Astrocyte (in vitro differentiated cells and primary cell): Measurements from ENCODE around the gene DYNC2I2. TPM values are rescaled to one million over a fixed set of nuclear protein-coding genes. Genes with fewer than 3 reads are reported as not detected.

Source experiments
- DNase-seq: peaks from one replicate; pipeline ENCODE4 v3.0.0-alpha.2; 2010; ENCODE audit warnings: low read depth
- FAIRE-seq: peaks from 2 replicates; lab custom pipeline; 2011; peaks lifted over from hg19 to GRCh38; lab: Jason Lieb, UNC
- H2AFZ ChIP-seq: 2 replicates; pipeline ENCODE4 v1.6.0; 2012; ENCODE audit warnings: low read depth, low read length, inconsistent platforms
- H3K27ac ChIP-seq: 2 replicates; pipeline ENCODE4 v1.5.1; 2011; ENCODE audit warnings: low read depth, low read length, inconsistent platforms
- H3K27me3 ChIP-seq: 2 replicates; pipeline ENCODE4 v1.6.0; 2011; ENCODE audit warnings: low read length, inconsistent platforms; ENCODE audit not compliant: insufficient read depth
- H3K36me3 ChIP-seq: 2 replicates; pipeline ENCODE4 v1.5.1; 2011; ENCODE audit warnings: low read length, inconsistent platforms; ENCODE audit not compliant: insufficient read depth
- H3K4me1 ChIP-seq: 2 replicates; pipeline ENCODE4 v1.5.1; 2011; ENCODE audit warnings: low read length, inconsistent platforms; ENCODE audit not compliant: insufficient read depth
- H3K4me2 ChIP-seq: 2 replicates; pipeline ENCODE4 v1.6.0; 2012; ENCODE audit warnings: low read length, inconsistent platforms
- H3K4me3 ChIP-seq: 2 replicates; pipeline ENCODE4 v1.5.1; 2011; ENCODE audit warnings: low read depth, mild to moderate bottlenecking, low read length, inconsistent platforms; ENCODE audit not compliant: insufficient read depth
- H3K79me2 ChIP-seq: 2 replicates; pipeline ENCODE4 v1.6.0; 2012; ENCODE audit warnings: mild to moderate bottlenecking, low read length, inconsistent platforms; ENCODE audit not compliant: insufficient read depth
- H3K9ac ChIP-seq: 2 replicates; pipeline ENCODE4 v1.6.0; 2012; ENCODE audit warnings: mild to moderate bottlenecking, low read length, inconsistent platforms
- H3K9me3 ChIP-seq: 2 replicates; pipeline ENCODE4 v1.5.1; 2012; ENCODE audit warnings: low read depth, mild to moderate bottlenecking, low read length, inconsistent platforms; ENCODE audit not compliant: insufficient read depth
- H4K20me1 ChIP-seq: 2 replicates; pipeline ENCODE4 v1.6.0; 2012; ENCODE audit warnings: low read length, inconsistent platforms; ENCODE audit not compliant: insufficient read depth
- H3K27ac Mint-ChIP-seq: one replicate; pipeline ENCODE4 v1.8.0; 2021; ENCODE audit warnings: mild to moderate bottlenecking, mixed read lengths; ENCODE audit not compliant: unreplicated experiment
- H3K27me3 Mint-ChIP-seq: one replicate; pipeline ENCODE4 v1.8.0; 2021; ENCODE audit warnings: low read depth, mixed read lengths; ENCODE audit not compliant: unreplicated experiment
- H3K36me3 Mint-ChIP-seq: one replicate; pipeline ENCODE4 v1.8.0; 2021; ENCODE audit warnings: low read depth, mixed read lengths; ENCODE audit not compliant: unreplicated experiment
- H3K4me1 Mint-ChIP-seq: one replicate; pipeline ENCODE4 v1.8.0; 2021; ENCODE audit warnings: low read depth, mixed read lengths; ENCODE audit not compliant: unreplicated experiment
- H3K4me3 Mint-ChIP-seq: one replicate; pipeline ENCODE4 v1.8.0; 2021; ENCODE audit warnings: mild to moderate bottlenecking, moderate library complexity, mixed read lengths; ENCODE audit not compliant: unreplicated experiment
- H3K9me3 Mint-ChIP-seq: one replicate; pipeline ENCODE4 v1.8.0; 2021; ENCODE audit warnings: mild to moderate bottlenecking, mixed read lengths; ENCODE audit not compliant: unreplicated experiment
- CTCF ChIP-seq: IDR thresholded peaks from 2 replicates; pipeline ENCODE4 v1.5.1; 2011; ENCODE audit warnings: low read depth, mild to moderate bottlenecking, inconsistent platforms, low read length, moderate library complexity; ENCODE audit not compliant: insufficient read depth
- EZH2 ChIP-seq: IDR thresholded peaks from 2 replicates; pipeline ENCODE4 v1.6.1; 2012; ENCODE audit warnings: mild to moderate bottlenecking, low read length, inconsistent platforms; ENCODE audit not compliant: insufficient read depth
- total RNA-seq: library from RNA; stranded (reverse); gene quantifications from 2 replicates; pipeline ENCODE4 v1.2.1, GENCODE V29; 2021

DYNC2I2 gene
- total RNA-seq, 1 donor from 2014 or later = 20.6 TPM

- DNase-seq (no peak), FAIRE-seq (no peak)
- Histone ChIP-seq H3K79me2 (peaks cover 4% of the 10 kb centered on the region), H3K4me3 (no peak overlapping the region), H3K9ac (no peak overlapping the region), H2AFZ (no peak overlapping the region), H3K36me3 (peaks cover 86% of the 10 kb centered on the region), H4K20me1 (peaks cover 62% of the 10 kb centered on the region), H3K4me1 (no peaks in the 10 kb centered on the region), H3K27ac (no peak overlapping the region), H3K27me3 (no peaks in the 10 kb centered on the region), H3K9me3 (no peaks in the 10 kb centered on the region), H3K4me2 (no peak overlapping the region)
- Mint-ChIP-seq H3K4me3 (no peak overlapping the region), H3K9me3 (no peaks in the 10 kb centered on the region), H3K27me3 (no peaks in the 10 kb centered on the region), H3K36me3 (peaks cover 31% of the 10 kb centered on the region), H3K4me1 (peaks cover 4% of the 10 kb centered on the region), H3K27ac (no peak overlapping the region)
- no peak for TF ChIP-seq EZH2
- no peak for TF ChIP-seq CTCF
Measured at GRCh38 chr9:128610897-128611296, 45.8 kb downstream of the DYNC2I2 start.

DNA sequence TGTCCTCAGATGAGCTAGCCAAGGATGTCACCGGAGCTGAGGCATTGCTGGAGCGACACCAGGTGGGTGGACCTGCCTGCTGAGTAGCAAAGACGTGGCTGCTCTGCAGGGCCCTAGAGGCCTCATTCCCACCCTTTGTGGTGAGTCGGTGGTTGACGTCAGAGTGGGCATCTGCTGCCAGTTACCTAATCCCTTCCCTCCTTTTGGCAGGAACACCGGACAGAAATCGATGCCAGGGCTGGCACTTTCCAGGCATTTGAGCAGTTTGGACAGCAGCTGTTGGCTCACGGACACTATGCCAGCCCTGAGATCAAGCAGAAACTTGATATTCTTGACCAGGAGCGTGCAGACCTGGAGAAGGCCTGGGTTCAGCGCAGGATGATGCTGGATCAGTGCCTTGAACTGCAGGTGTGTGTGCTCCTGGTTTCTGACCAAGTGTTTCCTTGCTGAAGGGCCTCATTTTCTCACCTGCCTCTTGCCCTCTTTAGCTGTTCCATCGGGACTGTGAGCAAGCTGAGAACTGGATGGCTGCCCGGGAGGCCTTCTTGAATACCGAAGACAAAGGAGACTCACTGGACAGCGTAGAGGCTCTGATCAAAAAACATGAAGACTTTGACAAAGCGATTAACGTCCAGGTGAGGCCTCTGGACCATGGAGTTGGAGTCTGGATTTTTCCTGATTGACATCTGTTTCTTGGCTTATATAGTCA lies 48.9 kb downstream of the DYNC2I2 start:
- Histone ChIP-seq H3K4me1 (no peaks in the 10 kb centered on the region), H3K79me2 (peaks cover 4% of the 10 kb centered on the region), H4K20me1 (peaks cover 71% of the 10 kb centered on the region), H3K27me3 (no peaks in the 10 kb centered on the region), H3K27ac (peak overlapping the region; percentile 34), H2AFZ (no peak overlapping the region), H3K9ac (no peak overlapping the region), H3K9me3 (no peaks in the 10 kb centered on the region), H3K36me3 (peaks cover 86% of the 10 kb centered on the region), H3K4me2 (no peak overlapping the region), H3K4me3 (no peak overlapping the region)
- Mint-ChIP-seq H3K4me3 (no peak overlapping the region), H3K4me1 (no peaks in the 10 kb centered on the region), H3K36me3 (peaks cover 24% of the 10 kb centered on the region), H3K27me3 (no peaks in the 10 kb centered on the region), H3K9me3 (no peaks in the 10 kb centered on the region), H3K27ac (no peak overlapping the region)
- no peak for FAIRE-seq
- no peak for TF ChIP-seq CTCF
- TF ChIP-seq EZH2 = no peak
- DNase-seq = peak; percentile 44

GRCh38 chr9:128603697-128604096 lies 53.0 kb downstream of the DYNC2I2 start:
- H3K27me3 Mint-ChIP-seq = no peaks in the 10 kb centered on the region
- no peaks in the 10 kb centered on the region for H3K4me1 ChIP-seq
- FAIRE-seq (no peak), DNase-seq (no peak)
- no peak overlapping the region for H2AFZ ChIP-seq
- no peaks in the 10 kb centered on the region for H3K4me1 Mint-ChIP-seq
- H3K27me3 ChIP-seq = no peaks in the 10 kb centered on the region
- H3K36me3 ChIP-seq = peaks cover 76% of the 10 kb centered on the region
- no peak for TF ChIP-seq CTCF
- TF ChIP-seq EZH2 = no peak
- no peak overlapping the region for H3K9ac ChIP-seq
- H4K20me1 ChIP-seq = peaks cover 54% of the 10 kb centered on the region
- H3K9me3 Mint-ChIP-seq = no peaks in the 10 kb centered on the region
- H3K36me3 Mint-ChIP-seq = peaks cover 21% of the 10 kb centered on the region
- H3K27ac ChIP-seq = no peak overlapping the region
- no peak overlapping the region for H3K4me3 ChIP-seq
- H3K27ac Mint-ChIP-seq = no peak overlapping the region
- H3K79me2 ChIP-seq = peaks cover 3% of the 10 kb centered on the region
- H3K9me3 ChIP-seq = no peaks in the 10 kb centered on the region
- H3K4me3 Mint-ChIP-seq = no peak overlapping the region
- no peak overlapping the region for H3K4me2 ChIP-seq
